HepG2 (cell line): Measurements from ENCODE around the gene CIAPIN1. TPM values are rescaled to one million over a fixed set of nuclear protein-coding genes. Genes with fewer than 3 reads are reported as not detected.

Source experiments
- FOXJ3 ChIP-seq: sonication (generic); formaldehyde crosslinking; IDR thresholded peaks from 2 replicates; pipeline ENCODE4 v1.4.0; 2020; ENCODE audit warnings: missing genetic modification reagents, mild to moderate bottlenecking, borderline replicate concordance
- MIER3 ChIP-seq: IDR thresholded peaks from 2 replicates; pipeline ENCODE4 v1.6.1; 2016; ENCODE audit warnings: missing compliant biosample characterization, borderline replicate concordance
- NFE2L1 ChIP-seq: sonication (generic); formaldehyde crosslinking; IDR thresholded peaks from 2 replicates; pipeline ENCODE4 v1.4.0; 2020; ENCODE audit warnings: missing genetic modification reagents, mild to moderate bottlenecking, borderline replicate concordance
- PATZ1 ChIP-seq: sonication (generic); formaldehyde crosslinking; IDR thresholded peaks from 2 replicates; pipeline ENCODE4 v1.4.0; 2020; ENCODE audit warnings: missing genetic modification reagents
- SMAD3 ChIP-seq: sonication (generic); formaldehyde crosslinking; IDR thresholded peaks from 2 replicates; pipeline ENCODE4 v1.4.0; 2020; ENCODE audit warnings: missing genetic modification reagents
- ZBTB8A ChIP-seq: sonication (generic); formaldehyde crosslinking; IDR thresholded peaks from 2 replicates; pipeline ENCODE4 v1.4.0; 2020; ENCODE audit warnings: mild to moderate bottlenecking, low read depth, missing genetic modification reagents, borderline replicate concordance
- ZNF264 ChIP-seq: sonication (generic); formaldehyde crosslinking; IDR thresholded peaks from 2 replicates; pipeline ENCODE4 v1.4.0; 2020; ENCODE audit warnings: missing genetic modification reagents
- ZNF772 ChIP-seq: sonication (generic); formaldehyde crosslinking; IDR thresholded peaks from 2 replicates; pipeline ENCODE4 v1.5.0; 2020; ENCODE audit warnings: mild to moderate bottlenecking, missing genetic modification reagents
- polyA plus RNA-seq, 8 experiments: library from polyadenylated mRNA; depleted of rRNA in 3 of 8; stranded (reverse) in 7 of 8; unstranded in 1 of 8; fragments of >200 nt; fragmentation: Illumina TruSeq in 4 of 8; extraction: Trizol in 4 of 8; gene quantifications; 2 replicates each; pipeline versions ENCODE4 v1.2.1 to v1.2.3, GENCODE V29; 2011 to 2016; ENCODE audit warnings: low read depth in 4 of 8, missing spikeins in 1 of 8, mixed read lengths in 1 of 8; ENCODE audit not compliant: insufficient read depth in 1 of 8
- total RNA-seq, 5 experiments: library from RNA; depleted of rRNA; stranded (reverse); fragments of >200 nt; fragmentation: Illumina TruSeq; extraction: Trizol; gene quantifications; 2 replicates each; pipeline ENCODE4 v1.2.3, GENCODE V29; 2016; ENCODE audit warnings: low read depth in 1 of 5
- TF ChIP-seq, protein P1 (sequence below), 2 experiments: fragments of 450-650 bp in 1 of 2; sonication (generic) in 1 of 2; formaldehyde crosslinking in 1 of 2; IDR thresholded peaks; 2 replicates each; pipeline versions ENCODE4 v1.6.1 to v1.8.0; 2016 to 2022; ENCODE audit warnings: antibody characterized with exemption in 1 of 2, mild to moderate bottlenecking in 1 of 2, missing genetic modification reagents in 1 of 2
- TF ChIP-seq, protein P2 (sequence below): sonication (generic); formaldehyde crosslinking; IDR thresholded peaks from 2 replicates; pipeline ENCODE4 v1.8.1; 2023; ENCODE audit warnings: mild to moderate bottlenecking, moderate library complexity, missing genetic modification reagents
- TF ChIP-seq, protein P3 (sequence below): sonication (generic); formaldehyde crosslinking; IDR thresholded peaks from 2 replicates; pipeline ENCODE4 v1.4.0; 2020; ENCODE audit warnings: missing genetic modification reagents

CIAPIN1 gene
- total and polyA plus RNA-seq, 2 of the 13 experiments (the other 11 are each of a cell fraction or from before 2014, with no cell fraction given), result 69.3 to 89.7 TPM

GRCh38 chr16:57482845-57483545 lies 35.8 kb upstream of the CIAPIN1 start (continued):
- TF ChIP-seq, protein P1, sequence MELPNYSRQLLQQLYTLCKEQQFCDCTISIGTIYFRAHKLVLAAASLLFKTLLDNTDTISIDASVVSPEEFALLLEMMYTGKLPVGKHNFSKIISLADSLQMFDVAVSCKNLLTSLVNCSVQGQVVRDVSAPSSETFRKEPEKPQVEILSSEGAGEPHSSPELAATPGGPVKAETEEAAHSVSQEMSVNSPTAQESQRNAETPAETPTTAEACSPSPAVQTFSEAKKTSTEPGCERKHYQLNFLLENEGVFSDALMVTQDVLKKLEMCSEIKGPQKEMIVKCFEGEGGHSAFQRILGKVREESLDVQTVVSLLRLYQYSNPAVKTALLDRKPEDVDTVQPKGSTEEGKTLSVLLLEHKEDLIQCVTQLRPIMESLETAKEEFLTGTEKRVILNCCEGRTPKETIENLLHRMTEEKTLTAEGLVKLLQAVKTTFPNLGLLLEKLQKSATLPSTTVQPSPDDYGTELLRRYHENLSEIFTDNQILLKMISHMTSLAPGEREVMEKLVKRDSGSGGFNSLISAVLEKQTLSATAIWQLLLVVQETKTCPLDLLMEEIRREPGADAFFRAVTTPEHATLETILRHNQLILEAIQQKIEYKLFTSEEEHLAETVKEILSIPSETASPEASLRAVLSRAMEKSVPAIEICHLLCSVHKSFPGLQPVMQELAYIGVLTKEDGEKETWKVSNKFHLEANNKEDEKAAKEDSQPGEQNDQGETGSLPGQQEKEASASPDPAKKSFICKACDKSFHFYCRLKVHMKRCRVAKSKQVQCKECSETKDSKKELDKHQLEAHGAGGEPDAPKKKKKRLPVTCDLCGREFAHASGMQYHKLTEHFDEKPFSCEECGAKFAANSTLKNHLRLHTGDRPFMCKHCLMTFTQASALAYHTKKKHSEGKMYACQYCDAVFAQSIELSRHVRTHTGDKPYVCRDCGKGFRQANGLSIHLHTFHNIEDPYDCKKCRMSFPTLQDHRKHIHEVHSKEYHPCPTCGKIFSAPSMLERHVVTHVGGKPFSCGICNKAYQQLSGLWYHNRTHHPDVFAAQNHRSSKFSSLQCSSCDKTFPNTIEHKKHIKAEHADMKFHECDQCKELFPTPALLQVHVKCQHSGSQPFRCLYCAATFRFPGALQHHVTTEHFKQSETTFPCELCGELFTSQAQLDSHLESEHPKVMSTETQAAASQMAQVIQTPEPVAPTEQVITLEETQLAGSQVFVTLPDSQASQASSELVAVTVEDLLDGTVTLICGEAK (IDR thresholded peaks at IDR 0.05), result no peak
- TF ChIP-seq, protein P1 (CRISPR knock-in tag; IDR thresholded peaks at IDR 0.05), result peak; percentile 1; the same call in 1 of the 2 replicates
- TF ChIP-seq NFE2L1 (CRISPR knock-in tag) (no peak), ZNF772 (CRISPR knock-in tag) (0 out of 2 replicates have a peak, but pooled peaks have one; percentile 55), MIER3 (no peak; the same call in 1 of the 2 replicates), FOXJ3 (no peak), ZNF264 (CRISPR knock-in tag) (peak; percentile 20; the same call in 1 of the 2 replicates), PATZ1 (CRISPR knock-in tag) (peak; percentile 97), SMAD3 (CRISPR knock-in tag) (no peak), ZBTB8A (no peak)
- TF ChIP-seq, protein P2, sequence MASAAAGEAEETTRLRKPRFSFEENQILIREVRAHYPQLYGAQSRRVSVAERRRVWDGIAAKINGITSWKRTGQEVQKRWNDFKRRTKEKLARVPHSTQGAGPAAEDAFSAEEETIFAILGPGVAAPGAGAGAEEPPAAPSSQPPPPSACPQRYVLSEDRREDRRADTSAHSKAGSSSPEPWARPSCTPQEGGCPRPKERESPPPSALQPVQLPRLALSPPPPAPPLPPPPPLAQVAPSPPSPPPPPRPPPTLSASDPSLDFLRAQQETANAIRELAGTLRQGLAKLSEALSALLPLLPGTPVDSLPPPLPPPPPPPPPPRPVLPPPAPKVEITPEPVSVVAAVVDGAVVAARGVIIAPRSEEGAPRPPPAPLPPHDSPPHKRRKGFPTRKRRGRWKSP (CRISPR knock-in tag), result no peak
- TF ChIP-seq, protein P3, sequence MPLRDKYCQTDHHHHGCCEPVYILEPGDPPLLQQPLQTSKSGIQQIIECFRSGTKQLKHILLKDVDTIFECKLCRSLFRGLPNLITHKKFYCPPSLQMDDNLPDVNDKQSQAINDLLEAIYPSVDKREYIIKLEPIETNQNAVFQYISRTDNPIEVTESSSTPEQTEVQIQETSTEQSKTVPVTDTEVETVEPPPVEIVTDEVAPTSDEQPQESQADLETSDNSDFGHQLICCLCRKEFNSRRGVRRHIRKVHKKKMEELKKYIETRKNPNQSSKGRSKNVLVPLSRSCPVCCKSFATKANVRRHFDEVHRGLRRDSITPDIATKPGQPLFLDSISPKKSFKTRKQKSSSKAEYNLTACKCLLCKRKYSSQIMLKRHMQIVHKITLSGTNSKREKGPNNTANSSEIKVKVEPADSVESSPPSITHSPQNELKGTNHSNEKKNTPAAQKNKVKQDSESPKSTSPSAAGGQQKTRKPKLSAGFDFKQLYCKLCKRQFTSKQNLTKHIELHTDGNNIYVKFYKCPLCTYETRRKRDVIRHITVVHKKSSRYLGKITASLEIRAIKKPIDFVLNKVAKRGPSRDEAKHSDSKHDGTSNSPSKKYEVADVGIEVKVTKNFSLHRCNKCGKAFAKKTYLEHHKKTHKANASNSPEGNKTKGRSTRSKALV, result no peak
